NCI-H2107 (cell line): ENCODE measurements around the gene SIPA1L3.
"Not testable (repeated sequence)": the region's sequence is repeated elsewhere in the genome, so short reads cannot be mapped to it uniquely, and the experiment has no call there.

Experiments
- DNase-seq: peaks from one replicate; lab custom pipeline; 2025; lab: John Stamatoyannopoulos, UW

Gene SIPA1L3, protein sequence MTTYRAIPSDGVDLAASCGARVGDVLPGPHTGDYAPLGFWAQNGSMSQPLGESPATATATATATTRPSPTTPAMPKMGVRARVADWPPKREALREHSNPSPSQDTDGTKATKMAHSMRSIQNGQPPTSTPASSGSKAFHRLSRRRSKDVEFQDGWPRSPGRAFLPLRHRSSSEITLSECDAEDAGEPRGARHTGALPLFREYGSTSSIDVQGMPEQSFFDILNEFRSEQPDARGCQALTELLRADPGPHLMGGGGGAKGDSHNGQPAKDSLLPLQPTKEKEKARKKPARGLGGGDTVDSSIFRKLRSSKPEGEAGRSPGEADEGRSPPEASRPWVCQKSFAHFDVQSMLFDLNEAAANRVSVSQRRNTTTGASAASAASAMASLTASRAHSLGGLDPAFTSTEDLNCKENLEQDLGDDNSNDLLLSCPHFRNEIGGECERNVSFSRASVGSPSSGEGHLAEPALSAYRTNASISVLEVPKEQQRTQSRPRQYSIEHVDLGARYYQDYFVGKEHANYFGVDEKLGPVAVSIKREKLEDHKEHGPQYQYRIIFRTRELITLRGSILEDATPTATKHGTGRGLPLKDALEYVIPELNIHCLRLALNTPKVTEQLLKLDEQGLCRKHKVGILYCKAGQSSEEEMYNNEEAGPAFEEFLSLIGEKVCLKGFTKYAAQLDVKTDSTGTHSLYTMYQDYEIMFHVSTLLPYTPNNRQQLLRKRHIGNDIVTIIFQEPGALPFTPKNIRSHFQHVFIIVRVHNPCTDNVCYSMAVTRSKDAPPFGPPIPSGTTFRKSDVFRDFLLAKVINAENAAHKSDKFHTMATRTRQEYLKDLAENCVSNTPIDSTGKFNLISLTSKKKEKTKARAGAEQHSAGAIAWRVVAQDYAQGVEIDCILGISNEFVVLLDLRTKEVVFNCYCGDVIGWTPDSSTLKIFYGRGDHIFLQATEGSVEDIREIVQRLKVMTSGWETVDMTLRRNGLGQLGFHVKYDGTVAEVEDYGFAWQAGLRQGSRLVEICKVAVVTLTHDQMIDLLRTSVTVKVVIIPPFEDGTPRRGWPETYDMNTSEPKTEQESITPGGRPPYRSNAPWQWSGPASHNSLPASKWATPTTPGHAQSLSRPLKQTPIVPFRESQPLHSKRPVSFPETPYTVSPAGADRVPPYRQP (N-terminal part only)

GRCh38 chr19:37906869-37907734, at the start of gene SIPA1L3:
TSS of gene SIPA1L3 (plus strand) at chr19:37907208. CDS start at chr19:38081566, 174,358 bp downstream.
- peak; percentile 96 for DNase-seq

GRCh38 chr19:37864501-37864900, 42.5 kb upstream of the SIPA1L3 start:
- no peak for DNase-seq

GRCh38 chr19:37865930-37866329, 41.1 kb upstream of the SIPA1L3 start:
- not testable (repeated sequence) for DNase-seq

DNA sequence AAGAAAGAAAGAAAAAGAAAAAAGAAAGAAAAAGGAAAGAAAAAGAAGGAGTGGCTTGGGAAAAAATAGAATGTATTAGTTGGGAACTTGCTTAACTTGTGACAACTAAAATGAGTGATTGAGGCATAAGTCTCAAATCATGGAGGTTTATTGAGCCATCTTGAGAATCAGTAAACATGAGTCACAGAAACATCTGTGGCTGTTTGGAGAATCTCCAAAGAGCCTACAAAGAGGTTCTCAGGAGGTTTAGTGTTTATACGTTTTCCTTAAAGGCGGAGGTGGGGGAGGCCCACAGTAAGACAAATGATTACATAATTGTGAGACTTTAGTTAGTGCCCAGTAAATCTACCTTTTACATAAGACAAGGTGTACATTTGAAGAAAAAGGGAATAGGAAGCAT, 39.2 kb upstream of the SIPA1L3 start:
- no peak for DNase-seq

DNA sequence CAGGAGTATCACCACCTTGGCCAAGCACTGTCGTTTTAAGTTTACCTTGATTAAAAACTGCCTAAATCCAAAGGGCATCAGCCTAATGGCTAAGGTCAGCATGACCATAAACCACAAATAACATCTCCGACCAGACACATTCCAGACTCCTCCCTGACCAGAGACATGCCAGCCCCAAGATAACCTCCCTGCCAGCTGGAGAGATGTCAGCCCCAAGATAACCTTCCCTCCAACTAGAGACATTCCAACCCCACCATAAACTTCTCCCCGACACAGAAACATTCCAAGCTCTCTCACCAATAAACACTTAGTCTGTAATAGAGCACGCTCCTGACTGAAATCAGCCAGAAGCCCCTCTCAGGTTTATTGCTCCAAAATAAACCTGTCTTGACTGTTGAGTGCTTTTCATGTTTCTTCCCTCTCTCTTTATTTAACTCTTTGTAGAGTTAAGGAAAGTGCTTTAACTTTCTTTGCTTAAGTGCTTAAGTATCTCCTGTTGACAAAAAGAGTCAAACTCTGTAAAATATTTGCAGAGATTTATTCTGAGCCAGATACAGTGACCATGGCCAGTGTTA, 37.2 kb upstream of the SIPA1L3 start:
- DNase-seq = no peak

GRCh38 chr19:37872383-37872782, 34.6 kb upstream of the SIPA1L3 start:
- no peak for DNase-seq

GRCh38 chr19:37874784-37875183, 32.2 kb upstream of the SIPA1L3 start:
- DNase-seq = no peak

GRCh38 chr19:37876032-37876431, 31.0 kb upstream of the SIPA1L3 start:
- DNase-seq = no peak

- DNase-seq = no peak
Measured at GRCh38 chr19:37877147-37877546, 29.9 kb upstream of the SIPA1L3 start.

- DNase-seq = no peak
Measured at GRCh38 chr19:37885392-37885791, 21.6 kb upstream of the SIPA1L3 start.

DNA sequence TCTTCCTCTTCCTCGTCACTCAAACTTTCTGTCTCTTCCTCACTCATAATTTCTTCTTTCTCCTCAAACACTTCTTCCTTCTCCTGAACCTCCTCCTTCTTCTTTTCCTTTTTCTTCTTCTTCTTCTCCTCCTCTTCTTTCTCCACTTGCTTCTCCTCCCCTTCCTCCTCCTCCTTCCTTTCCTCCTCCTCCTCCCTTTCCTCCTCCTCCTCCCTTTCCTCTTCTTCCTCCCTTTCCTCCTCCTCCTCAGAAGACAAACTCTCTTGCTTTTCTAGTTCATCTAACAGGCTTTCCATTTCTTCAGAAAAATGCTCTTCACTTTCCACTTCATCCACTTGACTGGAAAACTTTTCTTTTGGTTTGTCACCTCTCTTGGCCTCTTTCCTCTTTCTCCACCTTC, 20.4 kb upstream of the SIPA1L3 start:
- DNase-seq = no peak

DNA sequence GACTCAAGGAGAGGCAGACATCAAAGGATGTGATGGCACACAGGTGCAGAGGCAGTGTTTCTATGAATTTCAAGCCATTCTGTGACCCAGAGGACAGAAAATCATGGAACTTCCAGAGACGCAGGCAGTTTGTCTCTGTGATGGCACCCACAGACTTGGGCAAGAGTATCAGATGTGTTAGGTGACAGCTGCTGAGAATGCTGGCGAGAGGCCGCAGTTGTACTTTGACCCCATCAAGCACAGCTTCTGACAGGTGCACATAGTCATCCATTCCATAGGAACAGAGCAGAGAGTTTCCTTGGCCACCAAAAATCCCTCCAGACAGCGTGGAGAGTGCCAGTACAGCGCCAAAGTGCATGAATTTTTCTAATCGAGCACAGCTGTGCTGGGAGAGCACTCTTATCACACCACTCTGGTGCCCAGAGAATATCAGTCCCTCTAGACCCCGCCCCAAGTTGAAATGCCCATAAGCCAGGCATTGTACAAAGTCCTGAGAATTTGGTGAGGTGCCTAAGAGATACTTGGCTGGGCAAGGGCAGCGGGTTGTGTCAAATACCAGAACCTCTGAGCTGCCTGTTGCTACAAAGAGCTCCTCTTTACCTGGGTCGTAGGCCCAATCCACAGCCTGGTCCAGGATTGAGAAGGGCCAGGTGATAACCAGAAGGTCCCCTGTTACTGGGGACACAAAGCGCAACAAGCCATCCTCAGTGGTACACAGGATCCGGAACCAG, 13.0 kb upstream of the SIPA1L3 start:
- DNase-seq = no peak

DNA sequence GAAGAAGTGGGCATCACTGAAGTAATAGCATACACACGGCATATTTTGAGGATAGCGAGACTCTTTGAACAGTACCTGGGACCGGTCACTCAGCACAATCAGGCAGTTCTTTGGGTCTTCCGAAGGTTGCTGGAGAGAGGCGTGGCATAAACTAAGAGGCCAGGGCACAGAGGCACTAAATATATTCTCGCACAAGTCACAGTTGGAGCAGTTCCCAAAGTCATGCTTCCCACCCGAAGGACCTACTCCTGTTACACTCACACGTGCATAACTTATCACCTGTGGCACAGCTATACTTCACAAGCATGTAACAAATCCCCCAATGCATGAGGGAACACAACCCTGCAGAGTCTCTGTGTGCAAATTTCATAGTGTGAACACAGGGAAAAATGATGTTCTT, 10.8 kb upstream of the SIPA1L3 start:
- DNase-seq = no peak

GRCh38 chr19:37899453-37899852, 7.6 kb upstream of the SIPA1L3 start:
- DNase-seq = no peak

- DNase-seq = no peak
Measured at GRCh38 chr19:37899966-37900365, 7.0 kb upstream of the SIPA1L3 start.

DNA sequence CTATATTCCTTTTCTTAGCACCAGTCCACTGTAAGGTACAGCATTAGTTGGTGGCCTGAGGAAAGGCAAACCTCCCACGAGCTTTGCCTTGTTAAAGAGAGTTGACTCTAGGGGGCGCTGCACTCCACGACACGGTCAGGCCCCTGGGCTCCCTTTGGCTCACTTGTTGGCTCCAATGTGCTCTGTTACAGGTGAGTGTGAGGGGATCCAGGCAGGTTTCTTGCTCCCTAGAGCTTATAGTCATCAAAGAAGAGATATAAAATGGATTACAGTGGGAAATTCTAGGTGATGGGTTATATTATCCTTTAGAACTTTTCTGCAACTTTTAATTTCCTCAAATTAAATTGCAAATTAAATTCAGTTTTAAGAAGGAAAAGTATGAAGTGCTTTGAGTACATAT, 4.3 kb upstream of the SIPA1L3 start:
- DNase-seq = peak; percentile 75

GRCh38 chr19:37903096-37903495, 3.9 kb upstream of the SIPA1L3 start:
- DNase-seq = no peak

GRCh38 chr19:37905946-37906868, 801 bp upstream of the SIPA1L3 start, which contains the start of gene WDR87:
TSS of gene WDR87 (minus strand) at chr19:37906594. CDS start at chr19:37898239, 8,355 bp downstream.
- DNase-seq = no peak
